ENCODE measurements around the gene B4GALNT1.

DNA sequence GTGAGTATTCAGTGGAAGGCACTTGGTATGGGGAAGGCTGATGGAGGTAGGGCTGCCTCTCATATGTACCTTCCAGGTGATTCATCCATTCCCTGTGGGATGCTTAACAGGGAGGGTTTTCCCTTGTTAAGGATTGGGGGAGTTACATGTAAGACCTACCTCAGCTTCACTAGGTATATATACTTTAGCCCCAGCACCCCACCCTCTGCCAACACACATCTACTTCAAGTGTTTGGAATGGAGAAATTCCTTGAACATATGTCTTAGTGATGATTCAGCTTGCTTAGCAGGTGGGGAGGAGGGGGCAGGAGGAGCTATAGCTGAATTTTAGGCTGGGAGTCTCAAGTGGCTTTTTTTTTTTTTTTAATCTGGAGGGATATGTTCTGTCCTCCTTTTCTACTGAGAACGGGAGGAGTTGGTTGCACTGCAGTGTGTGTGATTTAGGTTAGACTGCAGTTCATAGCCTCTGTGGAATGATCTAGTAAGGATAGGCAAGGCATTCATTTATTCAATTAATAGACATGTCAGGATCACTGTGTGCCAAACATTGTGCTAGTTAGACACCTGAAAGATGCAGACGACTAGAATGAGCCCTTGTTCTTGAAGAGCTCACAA is 40.3 kb downstream of the B4GALNT1 start:
- TF ChIP-seq NR3C1 (IDR thresholded peaks at IDR 0.05) (no peak), HDAC2 (IDR thresholded peaks at IDR 0.05) (no peak), ZC3H11A (IDR thresholded peaks at IDR 0.05) (no peak), POLR2A (IDR thresholded peaks at IDR 0.05; ENCODE audit: low read length) (no peak), MAFK (IDR thresholded peaks at IDR 0.05; ENCODE audit: partially characterized antibody) (no peak), JUN (IDR thresholded peaks at IDR 0.05) (no peak), ZFP36 (IDR thresholded peaks at IDR 0.05; ENCODE audit: borderline replicate concordance, partially characterized antibody) (no peak), EP300 (IDR thresholded peaks at IDR 0.05) (no peak), FOSL2 (IDR thresholded peaks at IDR 0.05) (no peak), FOSL2 (CRISPR knock-in tag; IDR thresholded peaks at IDR 0.05) (no peak), CBX2 (IDR thresholded peaks at IDR 0.05; ENCODE audit: borderline replicate concordance, low read depth) (no peak)
- TF ChIP-seq, protein P1, sequence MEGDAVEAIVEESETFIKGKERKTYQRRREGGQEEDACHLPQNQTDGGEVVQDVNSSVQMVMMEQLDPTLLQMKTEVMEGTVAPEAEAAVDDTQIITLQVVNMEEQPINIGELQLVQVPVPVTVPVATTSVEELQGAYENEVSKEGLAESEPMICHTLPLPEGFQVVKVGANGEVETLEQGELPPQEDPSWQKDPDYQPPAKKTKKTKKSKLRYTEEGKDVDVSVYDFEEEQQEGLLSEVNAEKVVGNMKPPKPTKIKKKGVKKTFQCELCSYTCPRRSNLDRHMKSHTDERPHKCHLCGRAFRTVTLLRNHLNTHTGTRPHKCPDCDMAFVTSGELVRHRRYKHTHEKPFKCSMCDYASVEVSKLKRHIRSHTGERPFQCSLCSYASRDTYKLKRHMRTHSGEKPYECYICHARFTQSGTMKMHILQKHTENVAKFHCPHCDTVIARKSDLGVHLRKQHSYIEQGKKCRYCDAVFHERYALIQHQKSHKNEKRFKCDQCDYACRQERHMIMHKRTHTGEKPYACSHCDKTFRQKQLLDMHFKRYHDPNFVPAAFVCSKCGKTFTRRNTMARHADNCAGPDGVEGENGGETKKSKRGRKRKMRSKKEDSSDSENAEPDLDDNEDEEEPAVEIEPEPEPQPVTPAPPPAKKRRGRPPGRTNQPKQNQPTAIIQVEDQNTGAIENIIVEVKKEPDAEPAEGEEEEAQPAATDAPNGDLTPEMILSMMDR (IDR thresholded peaks at IDR 0.05) = no peak
- TF ChIP-seq, protein P2, sequence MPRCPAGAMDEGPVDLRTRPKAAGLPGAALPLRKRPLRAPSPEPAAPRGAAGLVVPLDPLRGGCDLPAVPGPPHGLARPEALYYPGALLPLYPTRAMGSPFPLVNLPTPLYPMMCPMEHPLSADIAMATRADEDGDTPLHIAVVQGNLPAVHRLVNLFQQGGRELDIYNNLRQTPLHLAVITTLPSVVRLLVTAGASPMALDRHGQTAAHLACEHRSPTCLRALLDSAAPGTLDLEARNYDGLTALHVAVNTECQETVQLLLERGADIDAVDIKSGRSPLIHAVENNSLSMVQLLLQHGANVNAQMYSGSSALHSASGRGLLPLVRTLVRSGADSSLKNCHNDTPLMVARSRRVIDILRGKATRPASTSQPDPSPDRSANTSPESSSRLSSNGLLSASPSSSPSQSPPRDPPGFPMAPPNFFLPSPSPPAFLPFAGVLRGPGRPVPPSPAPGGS (IDR thresholded peaks at IDR 0.05) = no peak

Data from A549 (cell line).